ENCODE results near the gene METTL21A.

Gene METTL21A

DNA sequence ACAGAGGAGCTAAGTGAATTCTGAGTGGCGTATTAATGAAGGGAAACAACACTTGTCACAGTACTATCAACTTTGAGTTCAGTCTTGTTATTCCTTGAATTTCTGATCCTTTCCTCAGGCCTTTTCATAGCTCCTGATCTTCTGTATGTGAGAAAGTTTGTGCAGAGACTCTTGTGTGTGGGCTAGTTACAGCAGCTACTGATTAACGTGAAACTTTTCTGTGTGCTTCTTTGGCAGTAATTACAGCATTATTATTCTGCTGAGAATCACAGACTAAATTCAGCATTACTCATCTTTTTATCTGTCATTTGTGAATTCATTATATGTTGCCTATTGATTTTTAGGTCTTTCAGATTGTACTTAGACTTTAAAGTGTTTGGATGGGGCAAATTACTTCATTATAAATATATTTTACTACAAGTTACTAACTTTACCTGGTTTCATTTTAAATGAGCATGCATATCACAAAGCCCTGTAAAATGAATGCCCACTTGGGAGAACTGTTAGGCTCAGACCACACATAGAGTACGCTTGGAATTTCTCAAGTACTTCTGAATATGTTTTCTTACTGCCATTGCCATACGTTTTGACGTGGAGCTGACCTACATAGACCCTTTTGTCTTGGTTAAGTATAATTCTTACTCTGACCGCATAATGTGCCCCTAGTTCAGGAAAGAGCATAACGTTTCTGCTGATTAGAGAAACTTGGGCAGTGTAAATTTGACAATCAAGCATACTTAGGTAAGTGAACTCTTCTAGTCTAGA, 59.3 kb downstream of the METTL21A start:
- peaks cover 62% of the 10 kb centered on the region for H3K36me3 ChIP-seq (ENCODE audit: control insufficient read depth, insufficient read depth, low read length)
- no peaks in the 10 kb centered on the region for H3K9me3 ChIP-seq (ENCODE audit: control insufficient read depth, low read length)
- H3K27ac ChIP-seq (ENCODE audit: low read depth, low read length, severe bottlenecking): no peak overlapping the region
- peaks cover 5% of the 10 kb centered on the region for H3K4me1 ChIP-seq (ENCODE audit: control insufficient read depth, insufficient read depth, low read length, poor library complexity, severe bottlenecking)
- no peak overlapping the region for H3K4me3 ChIP-seq (ENCODE audit: extremely low read depth, insufficient read depth, low read length, poor library complexity, severe bottlenecking)
- WGBS, 2 experiments (ENCODE audit: insufficient coverage in 2 of 2): 92 to 97% methylated on average over 5 of the region's 7 CpGs

All from mesodermal cell (in vitro differentiated cells).